NCI-H82 treated with DMSO at 0.1 percent for 48 hours (cell line): ENCODE measurements around the gene ROMO1.
"Not testable (repeated sequence)": the region's sequence is repeated elsewhere in the genome, so short reads cannot be mapped to it uniquely, and the experiment has no call there.

ENCODE experiments used
- DNase-seq: peaks from one replicate; lab custom pipeline; 2025; ENCODE audit not compliant: unreplicated experiment; lab: John Stamatoyannopoulos, UW

The ROMO1 gene

GRCh38 chr20:35680452-35681183 lies 18.6 kb upstream of the ROMO1 start:
- no peak for DNase-seq

GRCh38 chr20:35681960-35682359 lies 17.2 kb upstream of the ROMO1 start:
- DNase-seq: no peak

- DNase-seq: not testable (repeated sequence)
These were observed 13.8 kb upstream of the ROMO1 start for GRCh38 chr20:35685368-35685767.

- DNase-seq: not testable (repeated sequence)
These were observed 12.3 kb upstream of the ROMO1 start for GRCh38 chr20:35686872-35687271.

GRCh38 chr20:35690265-35690664 lies 8.9 kb upstream of the ROMO1 start:
- no peak for DNase-seq

- no peak for DNase-seq
These were observed 3.9 kb upstream of the ROMO1 start for GRCh38 chr20:35695245-35695749.

- DNase-seq: no peak
These were observed 3.2 kb upstream of the ROMO1 start for GRCh38 chr20:35695978-35696377.

- DNase-seq: no peak
These were observed 1.4 kb upstream of the ROMO1 start for GRCh38 chr20:35697696-35698297.

GRCh38 chr20:35698298-35699126 lies 693 bp upstream of the ROMO1 start:
- DNase-seq: no peak

- DNase-seq: no peak
These were observed 886 bp downstream of the ROMO1 start for GRCh38 chr20:35699957-35700624.

- DNase-seq: no peak
These were observed 1.5 kb downstream of the ROMO1 start for GRCh38 chr20:35700625-35701148.

- no peak for DNase-seq
These were observed 3.0 kb downstream of the ROMO1 start for GRCh38 chr20:35702051-35702823.

- no peak for DNase-seq
These were observed 3.9 kb downstream of the ROMO1 start for GRCh38 chr20:35702824-35703695.

GRCh38 chr20:35704514-35705261 lies 5.5 kb downstream of the ROMO1 start:
- no peak for DNase-seq

GRCh38 chr20:35705894-35706293 lies 6.7 kb downstream of the ROMO1 start:
- not testable (repeated sequence) for DNase-seq

GRCh38 chr20:35706591-35707529 lies 7.7 kb downstream of the ROMO1 start:
- DNase-seq: not testable (repeated sequence)

GRCh38 chr20:35708502-35708901 lies 9.3 kb downstream of the ROMO1 start:
- no peak for DNase-seq
